GM21360 (cell line): ENCODE measurements around the gene MYOG.

Source experiments
- ATAC-seq: cut with Tn5 transposase; IDR thresholded peaks from one replicate; pipeline ENCODE4 v1.9.1; 2021; ENCODE audit warnings: mild to moderate bottlenecking, moderate library complexity; ENCODE audit not compliant: unreplicated experiment

The MYOG gene

GRCh38 chr1:203073469-203073868 lies 12.3 kb downstream of the MYOG start:
- no peak for ATAC-seq

GRCh38 chr1:203072911-203073310 lies 12.9 kb downstream of the MYOG start:
- no peak for ATAC-seq

DNA sequence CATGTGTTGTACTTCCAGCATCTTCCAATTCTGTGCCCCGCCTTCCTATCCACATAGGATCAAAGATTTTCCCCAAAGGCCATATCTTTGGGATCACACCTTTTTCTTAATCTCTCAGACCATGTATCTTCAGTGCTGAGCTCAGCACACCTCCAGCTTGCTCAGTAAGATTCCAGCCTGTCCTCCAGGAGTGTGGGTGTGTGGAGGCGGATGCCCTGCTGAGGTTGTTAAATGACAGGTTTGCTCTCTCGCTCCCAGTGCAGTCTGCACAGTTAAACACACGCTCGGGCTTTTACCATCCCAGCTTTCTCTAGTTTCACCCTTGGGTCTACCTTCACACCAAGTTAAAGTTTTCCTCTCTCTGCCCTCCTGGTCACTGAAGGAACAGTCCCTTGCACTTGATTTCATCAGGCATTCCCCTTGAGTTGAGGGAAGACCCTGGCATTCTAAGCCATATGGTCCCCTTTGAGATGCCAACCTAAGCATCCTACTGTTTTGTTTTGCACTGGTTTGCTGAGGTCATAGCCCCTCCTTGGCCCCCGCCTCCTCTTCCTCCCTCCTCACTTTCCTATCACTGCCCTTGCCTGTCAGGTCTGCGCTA lies 13.7 kb downstream of the MYOG start:
- ATAC-seq = no peak

DNA sequence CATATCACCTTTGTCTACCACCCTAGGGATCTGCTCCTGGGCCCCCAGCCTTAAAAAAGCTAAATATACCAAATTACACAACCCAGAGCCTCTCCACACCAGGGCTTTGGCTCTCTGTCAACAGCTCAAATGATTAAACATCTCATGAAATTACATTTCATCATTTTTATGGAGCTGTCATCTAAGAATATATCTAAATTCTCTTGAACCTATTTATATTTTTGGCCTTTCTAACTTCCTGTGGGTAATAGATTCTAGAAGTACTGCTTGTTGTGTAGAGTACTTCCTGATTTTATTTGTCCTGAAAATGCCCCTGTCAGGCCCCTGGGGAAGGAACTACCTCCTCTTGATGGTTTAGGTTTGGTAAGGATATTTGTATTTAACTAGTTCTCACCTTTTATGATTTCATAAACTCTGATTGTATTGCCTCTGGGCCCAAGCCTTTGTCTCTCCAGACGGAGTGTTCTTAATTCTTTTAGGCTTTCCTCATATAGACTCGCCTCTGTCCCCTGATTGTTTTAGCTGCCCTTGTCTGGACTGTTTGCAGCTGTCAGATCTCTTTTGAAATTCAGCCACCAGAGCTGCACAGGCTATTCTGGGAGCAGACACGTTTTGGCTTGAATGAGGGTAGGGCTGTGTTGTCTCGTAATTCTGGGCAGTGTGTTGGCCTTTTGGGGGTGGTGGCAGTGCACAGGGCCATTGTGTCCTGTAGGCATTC lies 16.6 kb downstream of the MYOG start:
- ATAC-seq = no peak

- ATAC-seq = no peak
These were observed 18.8 kb downstream of the MYOG start for GRCh38 chr1:203066965-203067364.

DNA sequence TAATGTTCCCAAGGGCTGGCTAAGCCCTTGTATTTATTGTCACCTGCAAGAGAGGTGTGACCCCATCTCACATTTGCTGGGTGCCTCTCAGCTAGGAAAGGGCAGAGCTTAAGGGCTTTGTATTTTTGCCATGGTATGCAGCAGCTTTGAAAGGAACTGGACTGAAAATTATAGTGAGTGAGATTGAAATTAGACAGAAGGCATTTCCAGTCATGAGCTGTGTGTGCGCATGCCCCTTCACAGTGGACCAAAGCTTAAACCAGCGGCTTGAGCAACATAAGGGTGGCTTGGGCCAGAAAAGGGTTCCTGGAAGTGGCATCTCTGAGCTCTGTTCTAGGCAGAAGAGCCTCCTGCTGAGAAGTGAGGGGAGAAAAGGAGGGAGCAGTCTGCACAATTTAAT lies 19.8 kb downstream of the MYOG start:
- no peak for ATAC-seq

GRCh38 chr1:203065191-203065590 lies 20.6 kb downstream of the MYOG start:
- no peak for ATAC-seq

DNA sequence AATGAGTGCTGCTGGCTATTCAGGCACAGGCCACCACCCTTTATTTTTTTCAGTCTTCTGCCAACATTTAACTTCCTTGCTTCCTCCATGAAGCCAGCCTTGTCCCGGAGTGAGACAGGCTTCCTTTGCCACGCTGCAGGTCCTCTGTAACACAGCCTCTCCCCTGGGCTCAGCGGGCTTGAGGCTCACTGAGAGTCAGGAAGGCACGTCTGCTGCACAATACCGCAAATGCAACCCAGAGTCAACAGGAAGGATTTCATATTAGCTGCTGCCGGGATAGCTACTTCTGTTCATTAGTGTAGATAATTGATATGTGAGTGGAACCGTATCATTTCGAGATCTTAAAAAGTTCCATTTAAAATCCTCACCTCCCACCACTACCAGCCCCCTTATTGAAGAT lies 22.5 kb downstream of the MYOG start:
- no peak for ATAC-seq

- no peak for ATAC-seq
These were observed 25.7 kb downstream of the MYOG start for GRCh38 chr1:203060115-203060514.

DNA sequence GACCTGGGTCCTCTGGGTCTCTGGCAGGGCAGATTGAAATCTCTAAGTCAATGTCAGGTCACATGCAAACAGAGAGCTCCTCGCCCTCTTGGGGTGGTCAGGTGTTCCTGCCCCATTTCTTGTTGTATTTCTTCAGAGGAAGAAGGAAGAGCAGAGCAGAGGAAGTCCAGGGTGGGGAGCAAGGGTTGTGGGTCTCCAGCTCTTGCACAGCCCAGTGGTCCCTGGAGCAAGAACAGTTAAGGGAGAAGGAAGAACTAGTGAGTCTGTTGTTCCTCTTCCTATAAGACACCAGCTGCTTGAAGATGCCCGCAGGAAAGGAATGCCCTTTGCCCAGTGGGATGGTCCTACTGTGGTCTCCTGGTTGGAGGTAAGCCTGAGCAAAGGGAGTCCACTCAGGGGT lies 26.3 kb downstream of the MYOG start:
- ATAC-seq = no peak

DNA sequence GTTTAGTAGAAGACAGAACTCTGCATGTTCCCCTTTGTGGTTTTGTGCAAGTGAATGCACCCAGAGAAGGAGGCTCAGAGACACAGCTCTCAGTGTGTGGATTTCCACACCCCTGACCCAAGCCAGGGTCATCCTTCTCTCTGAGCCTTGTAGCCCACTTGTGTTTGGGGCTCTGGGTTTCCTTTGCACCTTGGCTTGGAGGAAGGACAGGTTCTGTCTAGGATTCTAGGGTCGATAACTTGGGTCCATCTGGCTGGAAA lies 27.2 kb downstream of the MYOG start:
- ATAC-seq = no peak

- no peak for ATAC-seq
These were observed 27.7 kb downstream of the MYOG start for GRCh38 chr1:203057911-203058675.

GRCh38 chr1:203056516-203056915 lies 29.3 kb downstream of the MYOG start:
- no peak for ATAC-seq

DNA sequence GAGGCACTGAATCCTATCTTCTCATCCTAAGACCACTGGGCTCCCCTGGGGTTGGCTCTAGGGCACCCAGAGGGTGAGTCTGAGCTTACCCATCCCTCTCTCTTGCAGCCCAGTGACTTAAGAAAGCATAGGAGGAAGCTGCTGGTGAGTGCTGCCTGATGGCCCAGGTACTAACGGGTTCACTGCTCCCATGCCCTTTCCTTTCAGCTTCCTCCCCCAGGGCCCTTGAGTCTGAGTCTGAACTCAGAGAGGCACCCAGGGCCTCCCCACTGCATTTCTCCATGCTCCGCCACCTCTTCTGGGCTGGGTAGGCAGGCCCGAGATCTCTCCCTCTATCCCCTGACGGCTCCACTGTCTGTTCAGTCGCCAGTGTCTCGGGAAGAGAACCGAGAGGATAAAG lies 29.8 kb downstream of the MYOG start:
- no peak for ATAC-seq

DNA sequence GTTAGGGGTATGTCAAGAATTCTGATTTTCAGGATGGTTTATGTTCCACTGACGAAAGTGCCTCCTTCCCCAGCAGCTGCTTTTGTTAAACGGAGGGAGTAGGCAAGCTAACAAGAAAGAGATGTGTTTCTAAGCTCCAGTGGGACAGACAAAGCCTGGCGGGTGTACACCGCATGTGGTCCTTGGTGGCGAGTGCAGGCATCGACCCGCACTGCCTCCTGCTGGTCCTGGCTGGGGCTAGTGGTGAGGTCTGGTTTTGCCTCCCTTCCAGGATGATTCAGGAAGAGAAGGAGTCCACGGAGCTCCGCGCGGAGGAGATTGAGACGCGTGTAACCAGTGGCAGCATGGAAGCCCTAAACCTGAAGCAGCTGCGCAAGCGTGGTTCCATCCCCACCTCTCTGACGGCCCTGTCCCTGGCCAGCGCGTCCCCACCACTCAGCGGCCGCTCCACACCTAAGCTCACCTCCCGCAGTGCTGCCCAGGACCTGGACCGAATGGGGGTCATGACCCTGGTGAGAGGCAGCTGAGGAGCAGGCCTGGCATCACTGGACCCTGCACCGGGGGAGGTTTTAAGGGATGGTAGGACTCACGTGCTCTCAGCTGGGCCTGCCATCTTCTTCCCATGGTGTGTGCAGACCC lies 30.5 kb downstream of the MYOG start:
- no peak for ATAC-seq

GRCh38 chr1:203054642-203055041 lies 31.2 kb downstream of the MYOG start:
- no peak for ATAC-seq

- no peak for ATAC-seq
These were observed 31.6 kb downstream of the MYOG start for GRCh38 chr1:203054184-203054583.

DNA sequence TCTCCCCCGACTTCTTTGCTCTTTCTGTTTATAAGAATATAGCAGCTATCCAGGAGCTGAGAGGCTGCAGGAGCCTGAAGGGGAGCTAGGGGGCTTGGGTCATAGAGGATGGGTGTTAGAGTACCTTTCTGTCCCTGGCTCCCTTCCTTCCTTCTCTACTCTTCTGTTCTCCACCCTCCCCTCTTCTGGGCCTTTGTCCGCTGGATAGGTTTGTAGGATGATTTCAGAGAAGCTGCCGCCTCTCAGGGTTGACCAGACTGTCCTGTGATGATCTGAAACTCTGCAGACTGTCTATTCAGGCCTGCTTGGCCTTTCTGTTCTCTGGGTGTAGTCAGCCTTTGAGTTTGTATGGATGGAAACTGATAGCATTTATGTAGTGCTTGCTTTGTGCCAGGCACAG lies 33.2 kb downstream of the MYOG start:
- ATAC-seq = no peak

- no peak for ATAC-seq
These were observed 33.9 kb downstream of the MYOG start for GRCh38 chr1:203051841-203052324.

DNA sequence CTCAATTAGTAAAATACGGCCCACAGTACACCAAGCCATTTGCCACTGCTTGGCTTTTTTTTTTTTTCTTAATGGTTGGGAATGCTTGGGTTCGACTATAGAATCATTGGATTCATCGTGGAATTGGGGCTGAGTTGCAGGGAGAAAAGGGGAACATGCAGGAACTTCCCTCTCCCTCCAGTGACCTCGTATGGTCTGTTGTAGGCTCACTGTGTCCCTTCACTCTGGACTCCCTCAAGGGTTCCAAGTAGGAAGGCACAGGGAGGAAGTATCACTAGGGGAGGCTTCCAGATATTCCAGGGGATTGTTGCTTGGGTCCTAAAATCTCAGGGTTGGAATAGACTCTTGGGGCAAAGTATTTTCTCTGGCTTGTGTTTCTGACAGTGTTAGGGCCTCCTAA lies 35.0 kb downstream of the MYOG start:
- no peak for ATAC-seq

DNA sequence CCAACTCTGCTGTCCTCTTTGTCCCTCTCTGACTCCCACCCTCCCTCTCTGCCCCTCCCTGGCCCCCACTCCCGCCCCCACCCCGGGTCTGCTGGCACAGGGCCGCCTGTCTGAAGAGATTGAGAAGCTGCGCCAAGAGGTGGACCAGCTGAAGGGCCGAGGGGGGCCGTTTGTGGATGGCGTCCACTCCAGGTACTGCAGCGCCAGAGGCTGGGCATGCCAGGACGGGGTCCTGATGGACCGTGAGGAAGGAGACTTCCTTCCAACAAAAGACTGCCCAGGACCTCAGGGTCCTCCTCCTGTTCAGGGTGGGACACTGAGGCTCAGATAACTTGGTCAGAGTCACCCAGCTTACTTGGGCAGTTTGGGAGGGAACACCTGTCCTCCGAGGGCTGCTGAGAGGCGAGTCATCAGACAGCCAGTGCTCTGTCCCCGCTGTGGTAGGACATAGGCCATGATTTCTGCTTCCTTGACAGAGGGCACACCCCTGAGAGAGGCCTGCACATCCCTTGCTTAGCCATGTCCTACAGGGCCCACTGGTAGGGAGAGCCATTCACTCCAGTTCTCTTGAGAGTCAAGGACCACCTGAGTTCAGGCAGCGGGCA lies 36.1 kb downstream of the MYOG start:
- ATAC-seq = no peak
